NK-92 treated with Interleukin-12 subunit alpha and Interleukin-12 subunit beta, amount 100 ng/mL, for 24 hours (cell line): ENCODE data around the gene MAGEF1.

ENCODE experiments used
- DNase-seq: peaks from one replicate; lab custom pipeline; 2025; lab: John Stamatoyannopoulos, UW

MAGEF1 gene

GRCh38 chr3:184688251-184688881 lies 23.5 kb downstream of the MAGEF1 start:
- no peak for DNase-seq

GRCh38 chr3:184687363-184688015 lies 24.4 kb downstream of the MAGEF1 start:
- DNase-seq = no peak

GRCh38 chr3:184685646-184686045 lies 26.2 kb downstream of the MAGEF1 start:
- no peak for DNase-seq

- DNase-seq = no peak
These were observed 26.8 kb downstream of the MAGEF1 start for GRCh38 chr3:184685055-184685454.

- no peak for DNase-seq
These were observed 27.8 kb downstream of the MAGEF1 start for GRCh38 chr3:184683900-184684560.

- no peak for DNase-seq
These were observed 28.6 kb downstream of the MAGEF1 start for GRCh38 chr3:184683234-184683633.

GRCh38 chr3:184682671-184683070 lies 29.2 kb downstream of the MAGEF1 start:
- DNase-seq = no peak

- DNase-seq = no peak
These were observed 31.2 kb downstream of the MAGEF1 start for GRCh38 chr3:184680385-184681345.

GRCh38 chr3:184679056-184679816 lies 32.6 kb downstream of the MAGEF1 start:
- DNase-seq = no peak

- no peak for DNase-seq
These were observed 33.4 kb downstream of the MAGEF1 start for GRCh38 chr3:184678317-184679055.

- DNase-seq = no peak
These were observed 34.2 kb downstream of the MAGEF1 start for GRCh38 chr3:184677344-184678316.

- no peak for DNase-seq
These were observed 34.9 kb downstream of the MAGEF1 start for GRCh38 chr3:184676927-184677326.

GRCh38 chr3:184674626-184675025 lies 37.2 kb downstream of the MAGEF1 start:
- DNase-seq = no peak

- no peak for DNase-seq
These were observed 38.6 kb downstream of the MAGEF1 start for GRCh38 chr3:184672977-184673870.

GRCh38 chr3:184672335-184672734 lies 39.5 kb downstream of the MAGEF1 start:
- DNase-seq = no peak

GRCh38 chr3:184670091-184670602 lies 41.7 kb downstream of the MAGEF1 start:
- no peak for DNase-seq

GRCh38 chr3:184669578-184669977 lies 42.3 kb downstream of the MAGEF1 start:
- DNase-seq = no peak

GRCh38 chr3:184666442-184666841 lies 45.4 kb downstream of the MAGEF1 start:
- DNase-seq = no peak
